Calu3 (cell line): ENCODE measurements around the gene DTD2. TPM values are rescaled to one million over a fixed set of nuclear protein-coding genes. Genes with fewer than 3 reads are reported as not detected.

ENCODE experiments used
- BruUV-seq: library from RNA; stranded (reverse); fragments of 400-500 nt; replicated peaks from 2 replicates; lab custom pipeline; 2021; lab: Mats Ljungman, UMichigan
- CTCF ChIA-PET: fragments of 300-600 bp; sonication (Branson Sonifier 250); formaldehyde crosslinking; loops from one replicate; lab custom pipeline; 2022; ENCODE audit warnings: antibody characterized with exemption; lab: Charles Lee
- DNase-seq: peaks from one replicate; pipeline ENCODE4 v3.0.0; 2022
- H3K27ac Mint-ChIP-seq: one replicate; pipeline ENCODE4 v1.8.0; 2022; ENCODE audit warnings: mixed read lengths; ENCODE audit not compliant: unreplicated experiment
- H3K27me3 Mint-ChIP-seq: one replicate; pipeline ENCODE4 v1.8.0; 2022; ENCODE audit warnings: mixed read lengths; ENCODE audit not compliant: unreplicated experiment
- H3K36me3 Mint-ChIP-seq: one replicate; pipeline ENCODE4 v1.8.0; 2022; ENCODE audit warnings: mild to moderate bottlenecking, moderate library complexity, mixed read lengths; ENCODE audit not compliant: insufficient read depth, unreplicated experiment
- H3K4me1 Mint-ChIP-seq: one replicate; pipeline ENCODE4 v1.8.0; 2022; ENCODE audit warnings: mild to moderate bottlenecking, low read depth, mixed read lengths; ENCODE audit not compliant: unreplicated experiment
- H3K4me3 Mint-ChIP-seq: one replicate; pipeline ENCODE4 v1.8.0; 2022; ENCODE audit warnings: mild to moderate bottlenecking, low read depth, moderate library complexity, mixed read lengths; ENCODE audit not compliant: unreplicated experiment
- H3K9me3 Mint-ChIP-seq: one replicate; pipeline ENCODE4 v1.8.0; 2022; ENCODE audit warnings: low read depth, mixed read lengths; ENCODE audit not compliant: unreplicated experiment
- intact Hi-C: fragments of 100-400 bp; cut with micrococcal nuclease; formaldehyde crosslinking; loops from one replicate; pipeline ENCODE4 v1.10.0; 2022; ENCODE audit not compliant: unreplicated experiment
- total RNA-seq: library from RNA; stranded (reverse); gene quantifications from 2 replicates; pipeline ENCODE4 v1.2.3, GENCODE V29; 2022
- TF ChIP-seq, protein P1 (sequence below): fragments of 200-600 bp; IDR thresholded peaks from one replicate; pipeline ENCODE4 v1.8.0; 2022; ENCODE audit warnings: antibody characterized with exemption; ENCODE audit not compliant: unreplicated experiment

DTD2 gene
- total RNA-seq, 1 experiment from 2014 or later, result 12.2 TPM

DNA sequence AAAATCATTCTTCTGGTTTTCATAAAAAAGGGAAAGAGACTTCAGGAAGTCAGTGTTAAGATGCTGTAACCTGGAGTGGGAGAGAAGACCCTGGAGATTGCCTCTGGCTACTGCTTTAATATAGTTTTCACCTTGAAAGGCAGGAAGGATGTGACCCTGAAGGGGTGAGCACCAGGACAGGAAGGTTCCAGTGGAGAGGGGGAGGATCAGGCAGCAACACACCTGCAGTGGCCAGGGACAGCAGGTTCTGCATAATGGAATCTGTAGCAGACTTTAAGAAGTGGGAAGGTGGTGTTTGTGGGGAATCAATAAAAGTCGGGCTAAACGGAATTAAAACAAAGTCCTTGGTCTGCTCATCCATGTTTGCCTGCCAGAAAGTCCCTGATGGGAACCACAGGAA, 30.6 kb downstream of the DTD2 start:
- Mint-ChIP-seq H3K4me3 (no peak overlapping the region), H3K4me1 (peaks cover 4% of the 10 kb centered on the region), H3K36me3 (no peaks in the 10 kb centered on the region), H3K27me3 (no peaks in the 10 kb centered on the region), H3K9me3 (peaks cover 3% of the 10 kb centered on the region), H3K27ac (no peak overlapping the region)
- intact Hi-C loops, result no loop called here
- TF ChIP-seq, protein P1, sequence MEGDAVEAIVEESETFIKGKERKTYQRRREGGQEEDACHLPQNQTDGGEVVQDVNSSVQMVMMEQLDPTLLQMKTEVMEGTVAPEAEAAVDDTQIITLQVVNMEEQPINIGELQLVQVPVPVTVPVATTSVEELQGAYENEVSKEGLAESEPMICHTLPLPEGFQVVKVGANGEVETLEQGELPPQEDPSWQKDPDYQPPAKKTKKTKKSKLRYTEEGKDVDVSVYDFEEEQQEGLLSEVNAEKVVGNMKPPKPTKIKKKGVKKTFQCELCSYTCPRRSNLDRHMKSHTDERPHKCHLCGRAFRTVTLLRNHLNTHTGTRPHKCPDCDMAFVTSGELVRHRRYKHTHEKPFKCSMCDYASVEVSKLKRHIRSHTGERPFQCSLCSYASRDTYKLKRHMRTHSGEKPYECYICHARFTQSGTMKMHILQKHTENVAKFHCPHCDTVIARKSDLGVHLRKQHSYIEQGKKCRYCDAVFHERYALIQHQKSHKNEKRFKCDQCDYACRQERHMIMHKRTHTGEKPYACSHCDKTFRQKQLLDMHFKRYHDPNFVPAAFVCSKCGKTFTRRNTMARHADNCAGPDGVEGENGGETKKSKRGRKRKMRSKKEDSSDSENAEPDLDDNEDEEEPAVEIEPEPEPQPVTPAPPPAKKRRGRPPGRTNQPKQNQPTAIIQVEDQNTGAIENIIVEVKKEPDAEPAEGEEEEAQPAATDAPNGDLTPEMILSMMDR, result no peak
- CTCF ChIA-PET, result no interaction called here
- no peak for DNase-seq
- BruUV-seq, result no TSS peak

DNA sequence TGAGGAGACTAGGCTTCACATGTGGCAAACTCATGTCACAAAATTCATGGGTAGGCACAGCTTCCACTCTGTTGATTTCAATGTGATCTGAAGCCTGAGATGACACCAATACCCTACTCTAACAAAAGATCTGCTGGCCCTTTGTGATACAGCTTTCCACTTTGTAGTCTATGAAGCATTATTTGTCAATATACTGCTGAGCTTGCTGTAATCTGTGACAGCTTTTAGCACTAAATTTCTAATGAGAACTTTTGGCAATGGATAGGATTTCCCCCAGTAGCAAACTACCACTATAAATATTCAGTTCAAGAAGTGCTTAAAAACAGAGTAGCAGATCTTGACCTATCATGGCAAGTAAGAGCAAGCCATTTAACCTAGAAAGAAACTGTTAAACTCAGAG, 31.4 kb downstream of the DTD2 start:
- Mint-ChIP-seq H3K4me1 (peaks cover 12% of the 10 kb centered on the region), H3K27ac (no peak overlapping the region), H3K36me3 (no peaks in the 10 kb centered on the region), H3K27me3 (no peaks in the 10 kb centered on the region), H3K9me3 (no peaks in the 10 kb centered on the region), H3K4me3 (no peak overlapping the region)
- no peak for DNase-seq
- BruUV-seq, result no TSS peak
- intact Hi-C loops, result no loop called here
- CTCF ChIA-PET, result no interaction called here
- TF ChIP-seq, protein P1, result no peak

DNA sequence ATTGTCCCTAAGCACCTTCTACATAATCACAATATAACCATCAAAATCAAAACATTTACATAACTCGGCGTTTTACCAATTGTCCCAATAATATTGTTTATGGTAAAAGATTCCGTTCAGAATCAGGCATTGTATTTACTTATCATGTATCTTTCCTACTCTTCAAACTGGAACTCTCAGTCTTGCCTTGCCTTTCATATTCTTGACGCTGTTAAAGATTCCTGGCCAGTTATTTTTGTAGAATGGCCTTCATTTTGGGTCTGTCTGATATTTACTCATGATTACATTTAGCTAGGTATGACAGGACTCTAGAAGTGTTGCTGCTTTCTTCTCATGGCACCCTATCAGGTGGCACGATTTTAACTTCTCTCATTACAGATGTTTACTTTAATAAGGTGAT, 36.1 kb downstream of the DTD2 start:
- Mint-ChIP-seq H3K9me3 (no peaks in the 10 kb centered on the region), H3K4me3 (peak overlapping the region; percentile 100), H3K27ac (no peak overlapping the region), H3K36me3 (peaks cover 15% of the 10 kb centered on the region), H3K27me3 (no peaks in the 10 kb centered on the region), H3K4me1 (peaks cover 15% of the 10 kb centered on the region)
- no TSS peak for BruUV-seq
- DNase-seq, result no peak
- CTCF ChIA-PET, result interaction anchor here (1.0 to 1.2 kb wide), 3 partner anchors 43 to 962 kb away, joined by 3 to 5 read pairs (median 4); no protein-coding TSS in a partner anchor
- intact Hi-C loops, result no loop called here
- TF ChIP-seq, protein P1, result no peak

GRCh38 chr14:31420319-31421111, 36.8 kb downstream of the DTD2 start, which contains the start of gene HEATR5A:
Gene HEATR5A, minus strand, starts transcription at chr14:31420550. Its CDS starts 17,575 bp downstream, at chr14:31402975.
- Mint-ChIP-seq H3K27ac (peak within 1 kb of the TSS; percentile 98), H3K9me3 (no peaks in the 10 kb centered on the region), H3K4me1 (peaks cover 16% of the 10 kb centered on the region), H3K4me3 (peak within 1 kb of the TSS; percentile 100), H3K27me3 (no peaks in the 10 kb centered on the region), H3K36me3 (peaks cover 15% of the 10 kb centered on the region)
- CTCF ChIA-PET, result interaction anchor here (0.9 to 1.2 kb wide), 4 partner anchors 29 to 962 kb away, joined by 3 to 5 read pairs (median 4); no protein-coding TSS in a partner anchor
- peak; percentile 97 for DNase-seq
- TF ChIP-seq, protein P1, result no peak
- intact Hi-C loops, result no loop called here
- no TSS peak for BruUV-seq
